ES-I3 (cell line): ENCODE measurements around the gene SLC35G3.
"Not testable (repeated sequence)": the region's sequence is repeated elsewhere in the genome, so short reads cannot be mapped to it uniquely, and the experiment has no call there.

Source experiments
- H3K36me3 ChIP-seq: 2 replicates; pipeline ENCODE4 v1.6.1; 2013; ENCODE audit warnings: mild to moderate bottlenecking, low read length, control low read depth, moderate library complexity; ENCODE audit not compliant: insufficient read depth
- H3K4me1 ChIP-seq: 2 replicates; pipeline ENCODE4 v1.6.1; 2013; ENCODE audit warnings: mild to moderate bottlenecking, control low read depth, low read length; ENCODE audit not compliant: insufficient read depth
- H3K9ac ChIP-seq: 2 replicates; pipeline ENCODE4 v1.6.1; 2013; ENCODE audit warnings: low read depth, mild to moderate bottlenecking, low read length, moderate library complexity
- H3K9me3 ChIP-seq: 2 replicates; pipeline ENCODE4 v1.6.1; 2013; ENCODE audit warnings: mild to moderate bottlenecking, low read length, moderate library complexity; ENCODE audit not compliant: control insufficient read depth, insufficient read depth

The SLC35G3 gene

GRCh38 chr17:35187481-35187880 lies 6.7 kb downstream of the SLC35G3 start:
- no peaks in the 10 kb centered on the region for H3K4me1 ChIP-seq
- H3K9me3 ChIP-seq = no peaks in the 10 kb centered on the region
- H3K9ac ChIP-seq = no peak overlapping the region
- no peaks in the 10 kb centered on the region for H3K36me3 ChIP-seq

GRCh38 chr17:35185849-35186248 lies 8.3 kb downstream of the SLC35G3 start:
- H3K4me1 ChIP-seq = no peaks in the 10 kb centered on the region
- H3K36me3 ChIP-seq = no peaks in the 10 kb centered on the region
- no peak overlapping the region for H3K9ac ChIP-seq
- H3K9me3 ChIP-seq = no peaks in the 10 kb centered on the region

- Histone ChIP-seq H3K9ac (no peak overlapping the region), H3K9me3 (no peaks in the 10 kb centered on the region), H3K4me1 (no peaks in the 10 kb centered on the region), H3K36me3 (no peaks in the 10 kb centered on the region)
Observed at GRCh38 chr17:35184274-35184673, 9.9 kb downstream of the SLC35G3 start.

GRCh38 chr17:35183332-35183731 lies 10.9 kb downstream of the SLC35G3 start:
- no peak overlapping the region for H3K9ac ChIP-seq
- no peaks in the 10 kb centered on the region for H3K4me1 ChIP-seq
- no peaks in the 10 kb centered on the region for H3K9me3 ChIP-seq
- no peaks in the 10 kb centered on the region for H3K36me3 ChIP-seq

- H3K36me3 ChIP-seq = not testable (repeated sequence)
Observed at GRCh38 chr17:35179379-35179778, 14.8 kb downstream of the SLC35G3 start.

GRCh38 chr17:35176897-35177296 lies 17.3 kb downstream of the SLC35G3 start:
- H3K36me3 ChIP-seq = no peaks in the 10 kb centered on the region
- no peak overlapping the region for H3K9ac ChIP-seq
- H3K4me1 ChIP-seq = no peaks in the 10 kb centered on the region
- no peaks in the 10 kb centered on the region for H3K9me3 ChIP-seq

More at GRCh38 chr17:35179379-35179778, 14.8 kb downstream of the SLC35G3 start:
- H3K9me3 ChIP-seq, H3K9ac ChIP-seq, H3K4me1 ChIP-seq: not testable (repeated sequence)

- H3K9ac ChIP-seq = no peak overlapping the region
- no peaks in the 10 kb centered on the region for H3K9me3 ChIP-seq
- no peaks in the 10 kb centered on the region for H3K4me1 ChIP-seq
- no peaks in the 10 kb centered on the region for H3K36me3 ChIP-seq
Observed at GRCh38 chr17:35175638-35176415, 18.4 kb downstream of the SLC35G3 start.

- Histone ChIP-seq H3K9me3 (no peaks in the 10 kb centered on the region), H3K36me3 (no peaks in the 10 kb centered on the region), H3K9ac (no peak overlapping the region), H3K4me1 (no peaks in the 10 kb centered on the region)
Observed at GRCh38 chr17:35174835-35175334, 19.3 kb downstream of the SLC35G3 start.

- not testable (repeated sequence) for H3K9ac ChIP-seq, H3K36me3 ChIP-seq, H3K9me3 ChIP-seq, H3K4me1 ChIP-seq
Observed at GRCh38 chr17:35172321-35172720, 21.9 kb downstream of the SLC35G3 start.

- no peaks in the 10 kb centered on the region for H3K9me3 ChIP-seq
- no peaks in the 10 kb centered on the region for H3K4me1 ChIP-seq
- H3K9ac ChIP-seq = no peak overlapping the region
- H3K36me3 ChIP-seq = no peaks in the 10 kb centered on the region
Observed at GRCh38 chr17:35171834-35172233, 22.4 kb downstream of the SLC35G3 start.

- Histone ChIP-seq H3K9me3 (no peaks in the 10 kb centered on the region), H3K9ac (no peak overlapping the region), H3K4me1 (no peaks in the 10 kb centered on the region), H3K36me3 (no peaks in the 10 kb centered on the region)
Observed at GRCh38 chr17:35170968-35171771, 23.0 kb downstream of the SLC35G3 start.

- H3K9ac ChIP-seq = no peak overlapping the region
- no peaks in the 10 kb centered on the region for H3K9me3 ChIP-seq
- no peaks in the 10 kb centered on the region for H3K36me3 ChIP-seq
- no peaks in the 10 kb centered on the region for H3K4me1 ChIP-seq
Observed at GRCh38 chr17:35169835-35170363, 24.3 kb downstream of the SLC35G3 start.

GRCh38 chr17:35167666-35168065 lies 26.5 kb downstream of the SLC35G3 start:
- Histone ChIP-seq H3K9ac (no peak overlapping the region), H3K4me1 (no peaks in the 10 kb centered on the region), H3K9me3 (no peaks in the 10 kb centered on the region), H3K36me3 (no peaks in the 10 kb centered on the region)

- Histone ChIP-seq H3K4me1 (no peaks in the 10 kb centered on the region), H3K9ac (no peak overlapping the region), H3K36me3 (no peaks in the 10 kb centered on the region), H3K9me3 (no peaks in the 10 kb centered on the region)
Observed at GRCh38 chr17:35167046-35167445, 27.1 kb downstream of the SLC35G3 start.

GRCh38 chr17:35166526-35166925 lies 27.7 kb downstream of the SLC35G3 start:
- Histone ChIP-seq H3K9ac (no peak overlapping the region), H3K4me1 (no peaks in the 10 kb centered on the region), H3K9me3 (no peaks in the 10 kb centered on the region), H3K36me3 (no peaks in the 10 kb centered on the region)
